Astrocyte of the cerebellum (primary cell): ENCODE results near the gene DPCD.

Experiments used
- DNase-seq: peaks from one replicate; pipeline ENCODE4 v3.0.0-alpha.2; 2011; ENCODE audit warnings: low read depth
- H3K4me3 ChIP-seq: 2 replicates; pipeline ENCODE4 v1.5.1; 2011; ENCODE audit warnings: mild to moderate bottlenecking, low read depth, low read length, moderate library complexity
- in situ Hi-C: cut with HindIII; loops from 2 replicates; pipeline ENCODE4 v1.10.0; 2017; ENCODE audit warnings: low sequenced_read_pairs
- TF ChIP-seq, protein P1 (sequence below): IDR thresholded peaks from 2 replicates; pipeline ENCODE4 v1.5.1; 2012; ENCODE audit warnings: low read length, low read depth, moderate library complexity, mild to moderate bottlenecking; ENCODE audit errors: missing control alignments

Gene DPCD

DNA sequence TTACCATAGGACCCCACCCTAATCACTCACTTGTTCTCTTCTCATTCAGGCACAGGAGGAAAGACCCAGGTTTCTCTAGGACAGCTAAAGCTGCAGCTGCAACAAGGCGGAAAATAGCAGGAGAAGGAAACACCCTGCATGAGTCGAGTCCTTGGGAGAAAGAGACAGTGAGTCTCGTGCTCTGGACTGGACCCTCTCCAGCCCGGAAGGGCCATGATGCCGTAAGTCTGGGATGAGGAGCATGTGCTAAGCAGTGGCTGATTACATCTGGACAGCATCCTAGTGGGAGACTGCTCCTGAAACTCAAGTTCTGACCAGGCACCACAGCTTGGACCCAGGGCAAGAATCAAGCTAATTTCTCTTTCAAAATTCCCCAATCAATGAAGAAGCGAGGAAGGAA, 67.4 kb downstream of the DPCD start:
- H3K4me3 ChIP-seq: no peak overlapping the region
- DNase-seq: no peak
- in situ Hi-C loops: no loop called here
- TF ChIP-seq, protein P1, sequence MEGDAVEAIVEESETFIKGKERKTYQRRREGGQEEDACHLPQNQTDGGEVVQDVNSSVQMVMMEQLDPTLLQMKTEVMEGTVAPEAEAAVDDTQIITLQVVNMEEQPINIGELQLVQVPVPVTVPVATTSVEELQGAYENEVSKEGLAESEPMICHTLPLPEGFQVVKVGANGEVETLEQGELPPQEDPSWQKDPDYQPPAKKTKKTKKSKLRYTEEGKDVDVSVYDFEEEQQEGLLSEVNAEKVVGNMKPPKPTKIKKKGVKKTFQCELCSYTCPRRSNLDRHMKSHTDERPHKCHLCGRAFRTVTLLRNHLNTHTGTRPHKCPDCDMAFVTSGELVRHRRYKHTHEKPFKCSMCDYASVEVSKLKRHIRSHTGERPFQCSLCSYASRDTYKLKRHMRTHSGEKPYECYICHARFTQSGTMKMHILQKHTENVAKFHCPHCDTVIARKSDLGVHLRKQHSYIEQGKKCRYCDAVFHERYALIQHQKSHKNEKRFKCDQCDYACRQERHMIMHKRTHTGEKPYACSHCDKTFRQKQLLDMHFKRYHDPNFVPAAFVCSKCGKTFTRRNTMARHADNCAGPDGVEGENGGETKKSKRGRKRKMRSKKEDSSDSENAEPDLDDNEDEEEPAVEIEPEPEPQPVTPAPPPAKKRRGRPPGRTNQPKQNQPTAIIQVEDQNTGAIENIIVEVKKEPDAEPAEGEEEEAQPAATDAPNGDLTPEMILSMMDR: no peak

DNA sequence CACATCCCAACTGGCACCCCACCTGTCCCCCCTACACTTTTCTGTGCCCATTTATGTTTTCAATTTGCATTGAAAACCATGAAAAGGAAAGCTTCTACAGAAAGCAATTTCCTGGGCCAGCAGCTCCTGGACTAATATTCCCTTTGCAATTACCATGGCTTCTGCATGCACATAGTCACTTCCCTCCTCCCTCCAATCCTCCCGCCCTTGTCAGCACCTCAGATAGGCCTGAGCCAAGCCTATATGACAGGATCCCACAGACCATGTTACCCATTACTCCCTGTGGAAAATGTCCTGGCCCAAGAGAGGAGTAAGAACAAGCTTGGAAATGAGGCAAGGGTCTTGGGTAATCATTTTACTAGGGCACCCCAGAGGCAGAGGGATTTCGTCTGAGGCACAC, 68.8 kb downstream of the DPCD start:
- no peak for DNase-seq
- in situ Hi-C loops: no loop called here
- TF ChIP-seq, protein P1: no peak
- H3K4me3 ChIP-seq: no peak overlapping the region

DNA sequence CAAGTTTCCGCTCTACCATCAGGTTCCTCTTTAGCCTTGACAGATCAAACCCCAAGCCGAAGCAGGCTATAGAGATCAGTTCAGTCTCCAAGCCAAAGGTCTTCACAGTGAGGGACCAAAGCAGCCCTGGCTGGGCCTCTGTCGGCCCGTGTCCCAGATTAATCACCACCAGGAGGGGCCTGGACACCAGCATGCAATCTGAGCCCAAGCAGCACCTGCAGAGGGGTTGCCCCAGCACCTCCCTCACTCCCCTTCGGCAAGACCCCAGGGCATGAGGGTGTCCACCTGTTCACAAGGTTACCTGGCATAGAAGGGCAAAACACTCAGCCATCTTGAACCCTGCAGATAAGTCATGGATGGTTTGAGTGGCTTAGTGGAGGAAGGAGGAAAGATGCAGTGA, 70.9 kb downstream of the DPCD start:
- DNase-seq: no peak
- TF ChIP-seq, protein P1: no peak
- in situ Hi-C loops: no loop called here
- no peak overlapping the region for H3K4me3 ChIP-seq
